B cell (primary cell): Measurements from ENCODE around the gene SLC12A7. TPM values are rescaled to one million over a fixed set of nuclear protein-coding genes. Genes with fewer than 3 reads are reported as not detected.

ENCODE experiments used
- ATAC-seq: fragments of 200-7000 bp; cut with Tn5 transposase; one replicate; pipeline ENCODE4 v1.10.0; 2021; ENCODE audit warnings: low read depth, mild to moderate bottlenecking, moderate number of reproducible peaks, moderate library complexity
- CTCF ChIA-PET: fragments of 350-600 bp; sonication (Branson Sonifier 250); formaldehyde crosslinking; loops from one replicate; lab custom pipeline; 2021; ENCODE audit warnings: antibody characterized with exemption, inconsistent platforms; lab: Charles Lee
- POLR2A ChIA-PET: fragments of 350-600 bp; sonication (Branson Sonifier 250); formaldehyde crosslinking; loops from one replicate; lab custom pipeline; 2021; ENCODE audit warnings: antibody characterized with exemption; lab: Charles Lee
- DNase-seq: peaks from one replicate; pipeline ENCODE4 v3.0.0; 2013
- H2AFZ ChIP-seq: 2 replicates; pipeline ENCODE4 v1.6.1; 2012; ENCODE audit warnings: mild to moderate bottlenecking, low read depth, low read length; ENCODE audit not compliant: insufficient read depth, poor library complexity, severe bottlenecking
- H3K27ac ChIP-seq, 2 donors: 1 replicate in 1 of 2; 2 replicates in 1 of 2; pipeline ENCODE4 v1.5.1; 2012 to 2013; ENCODE audit warnings: low read length in 2 of 2, mild to moderate bottlenecking in 2 of 2, moderate library complexity in 1 of 2
- H3K27me3 ChIP-seq, 4 experiments: fragments of 200-600 bp in 1 of 4; sonication (generic) in 1 of 4; replicated peaks in 1 of 4; 1 replicate in 2 of 4; 2 replicates in 2 of 4; pipeline versions ENCODE4 v1.6.1 to v1.7.0; 2013 to 2016; ENCODE audit warnings: low read length in 3 of 4, mild to moderate bottlenecking in 2 of 4, mixed read lengths in 1 of 4, moderate library complexity in 1 of 4; ENCODE audit not compliant: insufficient read depth in 4 of 4, control insufficient read depth in 3 of 4; ENCODE audit errors: control extremely low read depth in 1 of 4
- H3K36me3 ChIP-seq, 2 experiments: replicated peaks in 1 of 2; 1 replicate in 1 of 2; 2 replicates in 1 of 2; pipeline versions ENCODE4 v1.6.1 to v1.7.1; 2013; ENCODE audit warnings: low read length in 1 of 2; ENCODE audit not compliant: insufficient read depth in 2 of 2, control insufficient read depth in 1 of 2; ENCODE audit errors: control extremely low read depth in 1 of 2, extremely low read depth in 1 of 2
- H3K4me1 ChIP-seq, 2 donors: fragments of 200-600 bp in 1 of 2; sonication (generic) in 1 of 2; 1 replicate in 1 of 2; 2 replicates in 1 of 2; pipeline versions ENCODE4 v1.5.1 to v1.6.1; 2013 to 2017; ENCODE audit warnings: low read length in 2 of 2; ENCODE audit not compliant: control insufficient read depth in 2 of 2, insufficient read depth in 2 of 2
- H3K4me2 ChIP-seq: replicated peaks from 2 replicates; pipeline ENCODE3; 2012; ENCODE audit warnings: mild to moderate bottlenecking, low read depth, low read length; ENCODE audit not compliant: poor library complexity, severe bottlenecking
- H3K4me3 ChIP-seq, 5 experiments: fragments of 200-600 bp in 1 of 5; sonication (generic) in 1 of 5; 1 replicate in 3 of 5; 2 replicates in 2 of 5; pipeline versions ENCODE4 v1.5.1 to v1.7.0; 2011 to 2016; ENCODE audit warnings: low read length in 4 of 5, mild to moderate bottlenecking in 4 of 5, low read depth in 2 of 5, control low read depth in 1 of 5, moderate library complexity in 1 of 5; ENCODE audit not compliant: insufficient read depth in 1 of 5; ENCODE audit errors: control extremely low read depth in 1 of 5, extremely low read depth in 1 of 5
- H3K79me2 ChIP-seq: fragments of 200-600 bp; sonication (generic); one replicate; pipeline ENCODE4 v1.6.0; 2016; ENCODE audit warnings: low read length; ENCODE audit not compliant: control insufficient read depth, insufficient read depth
- H3K9ac ChIP-seq: fragments of 200-600 bp; sonication (generic); 2 replicates; pipeline ENCODE4 v1.6.1; 2017; ENCODE audit warnings: mild to moderate bottlenecking, low read length, moderate library complexity
- H3K9me3 ChIP-seq, 3 donors: one replicate each; pipeline versions ENCODE4 v1.6.1 to v1.7.1; 2013; ENCODE audit warnings: low read length in 2 of 3; ENCODE audit not compliant: control insufficient read depth in 2 of 3, insufficient read depth in 1 of 3; ENCODE audit errors: control extremely low read depth in 1 of 3
- H4K20me1 ChIP-seq: 2 replicates; pipeline ENCODE4 v1.6.0; 2012; ENCODE audit warnings: mild to moderate bottlenecking, low read length; ENCODE audit not compliant: insufficient read depth, control insufficient read depth, poor library complexity, severe bottlenecking
- H3K27ac Mint-ChIP-seq: one replicate; pipeline ENCODE4 v1.8.0; 2021; ENCODE audit warnings: mixed read lengths
- H3K27me3 Mint-ChIP-seq: one replicate; pipeline ENCODE4 v1.8.0; 2021; ENCODE audit warnings: mixed read lengths
- H3K4me1 Mint-ChIP-seq: one replicate; pipeline ENCODE4 v1.8.0; 2021; ENCODE audit warnings: mixed read lengths
- H3K4me3 Mint-ChIP-seq: one replicate; pipeline ENCODE4 v1.8.0; 2021; ENCODE audit warnings: mixed read lengths
- H3K9me3 Mint-ChIP-seq: one replicate; pipeline ENCODE4 v1.8.0; 2022; ENCODE audit warnings: mixed read lengths; ENCODE audit not compliant: insufficient read depth
- CTCF ChIP-seq: fragments of 200-600 bp; IDR thresholded peaks from one replicate; pipeline ENCODE4 v1.8.0; 2022; ENCODE audit warnings: antibody characterized with exemption, mild to moderate bottlenecking
- EZH2 ChIP-seq: IDR thresholded peaks from 2 replicates; pipeline ENCODE4 v1.6.1; 2012; ENCODE audit warnings: borderline replicate concordance, low read depth, mild to moderate bottlenecking, moderate library complexity, low read length; ENCODE audit not compliant: insufficient read depth, poor library complexity, severe bottlenecking
- WGBS: methylation state at CpG from one replicate; pipeline ENCODE4 v1.1.5; 2013; ENCODE audit warnings: missing lambda C conversion rate; ENCODE audit not compliant: insufficient coverage; 5-methylcytosine and 5-hydroxymethylcytosine counted together
- intact Hi-C: fragments of 100-400 bp; cut with micrococcal nuclease; formaldehyde crosslinking; loops from one replicate; pipeline ENCODE4 v1.10.0; 2022
- polyA plus RNA-seq: library from polyadenylated mRNA; depleted of rRNA; stranded (reverse); fragments of >200 nt; gene quantifications from 2 replicates; pipeline ENCODE4 v1.2.3, GENCODE V29; 2012
- total RNA-seq, 2 donors: library from RNA; stranded (reverse); fragments of 120-200 nt in 1 of 2; gene quantifications; 1 replicate in 1 of 2; 2 replicates in 1 of 2; pipeline versions ENCODE4 v1.2.3 to v1.2.4, GENCODE V29; 2013 to 2022

SLC12A7 gene
- total and polyA plus RNA-seq, 2 donors (not counting 1 experiment from before 2014, with no cell fraction given) = 25.5 to 34.4 TPM

- H3K27ac Mint-ChIP-seq = no peak overlapping the region
- H3K4me3 ChIP-seq = no peak overlapping the region
- no peak overlapping the region for H2AFZ ChIP-seq
- no peaks in the 10 kb centered on the region for H3K4me1 ChIP-seq
- ChIA-PET POLR2A (no interaction called here), CTCF (no interaction called here)
- H3K9me3 ChIP-seq = no peaks in the 10 kb centered on the region
- no peaks in the 10 kb centered on the region for H3K4me1 Mint-ChIP-seq
- H4K20me1 ChIP-seq = no peaks in the 10 kb centered on the region
- no peaks in the 10 kb centered on the region for H3K9me3 Mint-ChIP-seq
- DNase-seq (no peak), ATAC-seq (no peak)
- no peaks in the 10 kb centered on the region for H3K27me3 ChIP-seq
- WGBS = 96% methylated on average over 27 of the region's 27 CpGs
- no peak overlapping the region for H3K4me3 Mint-ChIP-seq
- no peaks in the 10 kb centered on the region for H3K27me3 Mint-ChIP-seq
- H3K4me2 ChIP-seq = no peak overlapping the region
- H3K9ac ChIP-seq = no peak overlapping the region
- H3K79me2 ChIP-seq = no peaks in the 10 kb centered on the region
- peaks cover 0 to 3% of the 10 kb centered on the region in 2 experiments for H3K36me3 ChIP-seq
- no peak overlapping the region for H3K27ac ChIP-seq
- TF ChIP-seq EZH2 (no peak), CTCF (no peak)
- intact Hi-C loops = no loop called here
These were observed 34.3 kb downstream of the SLC12A7 start for GRCh38 chr5:1077491-1078020.

DNA sequence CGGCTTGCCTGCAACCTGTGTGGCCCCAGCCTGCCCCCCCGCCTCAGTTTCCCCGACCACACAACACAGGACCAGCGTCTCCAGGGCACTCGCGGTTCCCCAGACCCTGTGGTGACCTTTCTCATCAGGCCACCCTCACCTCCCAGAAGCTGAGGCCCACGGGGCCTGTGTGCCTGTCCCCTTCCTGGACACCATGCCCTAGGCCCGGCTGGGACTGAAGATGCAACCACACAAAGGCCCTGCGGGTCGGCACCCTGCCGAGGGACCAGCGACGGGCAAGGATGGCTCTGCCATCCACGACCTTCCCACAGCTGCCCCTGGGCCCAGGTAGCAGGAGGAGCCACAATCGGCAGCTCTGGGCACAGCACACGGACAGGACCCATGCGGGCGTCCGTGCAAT is 34.8 kb downstream of the SLC12A7 start:
- Histone ChIP-seq H3K27ac (no peak overlapping the region), H3K36me3 (peaks cover 0 to 3% of the 10 kb centered on the region in 2 experiments), H3K4me1 (no peaks in the 10 kb centered on the region), H3K4me3 (no peak overlapping the region), H3K4me2 (no peak overlapping the region), H3K9me3 (no peaks in the 10 kb centered on the region), H2AFZ (no peak overlapping the region), H4K20me1 (no peaks in the 10 kb centered on the region), H3K79me2 (no peaks in the 10 kb centered on the region), H3K27me3 (no peaks in the 10 kb centered on the region), H3K9ac (no peak overlapping the region)
- ChIA-PET POLR2A (no interaction called here), CTCF (no interaction called here)
- Mint-ChIP-seq H3K4me1 (no peaks in the 10 kb centered on the region), H3K4me3 (no peak overlapping the region), H3K27me3 (no peaks in the 10 kb centered on the region), H3K27ac (no peak overlapping the region), H3K9me3 (no peaks in the 10 kb centered on the region)
- intact Hi-C loops = no loop called here
- 94% methylated on average over 16 of the region's 19 CpGs for WGBS
- no peak for ATAC-seq
- no peak for DNase-seq
- no peak for TF ChIP-seq EZH2
- TF ChIP-seq CTCF = no peak
